HepG2 (cell line): ENCODE data around the gene SMNDC1. TPM values are rescaled to one million over a fixed set of nuclear protein-coding genes. Genes with fewer than 3 reads are reported as not detected.

Experiments used
- ATAC-seq: fragments of 200-7000 bp; cut with Tn5 transposase; 3 replicates; pipeline ENCODE4 v1.9.1; 2020; ENCODE audit warnings: mild to moderate bottlenecking, moderate library complexity
- BruUV-seq: library from RNA; stranded (reverse); fragments of 400-500 nt; replicated peaks from 2 replicates; lab custom pipeline; 2021; lab: Mats Ljungman, UMichigan
- CTCF ChIA-PET: fragments of 300-600 bp; formaldehyde crosslinking; extraction: SDS; loops from one replicate; lab custom pipeline; 2021; ENCODE audit warnings: low total read pairs, inconsistent platforms, low intra/inter-chr PET ratio; lab: Yijun Ruan, JAX
- POLR2A ChIA-PET: fragments of 350-600 bp; sonication (Branson Sonifier 250); formaldehyde crosslinking; loops from one replicate; lab custom pipeline; 2020; ENCODE audit warnings: antibody characterized with exemption, inconsistent platforms; lab: Yijun Ruan, JAX
- DNase-seq: peaks from one replicate; pipeline ENCODE4 v3.0.0-alpha.2; 2015; ENCODE audit warnings: low spot score
- FAIRE-seq: peaks from 3 replicates; lab custom pipeline; 2011; peaks lifted over from hg19 to GRCh38; lab: Jason Lieb, UNC
- H2AFZ ChIP-seq: one replicate; pipeline ENCODE4 v1.6.1; 2011; ENCODE audit warnings: low read length, inconsistent platforms
- H3K27ac ChIP-seq: fragments of 300-600 bp; 3 replicates; pipeline ENCODE4 v1.8.0; 2011; ENCODE audit warnings: mixed run types, mild to moderate bottlenecking, mixed read lengths, low read length, inconsistent platforms; ENCODE audit not compliant: insufficient read depth; ENCODE audit errors: extremely low read length
- H3K27me3 ChIP-seq, 2 experiments: fragments of 200-600 bp in 1 of 2; 2 replicates in 1 of 2; 3 replicates in 1 of 2; pipeline versions ENCODE4 v1.6.0 to v1.8.0; 2011; ENCODE audit warnings: low read length in 2 of 2, mild to moderate bottlenecking in 2 of 2, moderate library complexity in 2 of 2, inconsistent platforms in 1 of 2; ENCODE audit not compliant: insufficient read depth in 2 of 2, control insufficient read depth in 1 of 2
- H3K36me3 ChIP-seq, 2 experiments: fragments of 200-600 bp in 1 of 2; replicated peaks in 1 of 2; 2 replicates in 1 of 2; 3 replicates in 1 of 2; pipeline versions ENCODE4 v1.5.1 to v1.8.0; 2011; ENCODE audit warnings: low read length in 2 of 2, inconsistent platforms in 1 of 2; ENCODE audit not compliant: insufficient read depth in 2 of 2, control insufficient read depth in 1 of 2
- H3K4me1 ChIP-seq: 2 replicates; pipeline ENCODE4 v1.5.1; 2012; ENCODE audit warnings: low read length, inconsistent platforms; ENCODE audit not compliant: insufficient read depth
- H3K4me2 ChIP-seq: 2 replicates; pipeline ENCODE4 v1.6.0; 2011; ENCODE audit warnings: low read depth, low read length, inconsistent platforms
- H3K4me3 ChIP-seq, 3 experiments: fragments of 200-600 bp in 1 of 3; sonication (generic), shearing (Covaris generic) in 1 of 3; replicated peaks in 1 of 3; 2 replicates each; pipeline ENCODE4 v1.5.1; 2011 to 2016; ENCODE audit warnings: low read length in 3 of 3, inconsistent platforms in 2 of 3, low read depth in 2 of 3, mild to moderate bottlenecking in 2 of 3, control low read depth in 1 of 3, mixed read lengths in 1 of 3; ENCODE audit not compliant: insufficient read depth in 1 of 3
- H3K79me2 ChIP-seq: one replicate; pipeline ENCODE4 v1.6.1; 2011; ENCODE audit warnings: low read length, inconsistent platforms; ENCODE audit not compliant: insufficient read depth
- H3K9ac ChIP-seq: 2 replicates; pipeline ENCODE4 v1.6.0; 2011; ENCODE audit warnings: mild to moderate bottlenecking, low read depth, low read length, inconsistent platforms; ENCODE audit not compliant: insufficient read depth
- H3K9me3 ChIP-seq: 2 replicates; pipeline ENCODE4 v1.5.1; 2012; ENCODE audit warnings: mild to moderate bottlenecking, low read length
- H4K20me1 ChIP-seq: 2 replicates; pipeline ENCODE4 v1.6.0; 2011; ENCODE audit warnings: inconsistent platforms, mild to moderate bottlenecking, low read length, moderate library complexity; ENCODE audit not compliant: insufficient read depth
- CCAR2 ChIP-seq: fragments of 200-400 bp; formaldehyde crosslinking; optimal IDR thresholded peaks from 2 replicates; pipeline ENCODE3; 2018; ENCODE audit warnings: low read depth, mild to moderate bottlenecking, low read length, moderate library complexity
- DNMT3B ChIP-seq: conservative IDR thresholded peaks from 2 replicates; pipeline ENCODE4 v1.6.1; 2016; ENCODE audit warnings: missing biosample characterization, control low read depth
- FOXK2 ChIP-seq: fragments of 450-650 bp; IDR thresholded peaks from 2 replicates; pipeline ENCODE4 v1.6.1; 2016
- GATA4 ChIP-seq: sonication (generic); IDR thresholded peaks from 2 replicates; pipeline ENCODE4 v1.6.1; 2016; ENCODE audit warnings: antibody characterized with exemption, low read depth, borderline replicate concordance
- HMG20A ChIP-seq: IDR thresholded peaks from 2 replicates; pipeline ENCODE4 v1.6.1; 2016; ENCODE audit warnings: borderline replicate concordance
- HOXD1 ChIP-seq: sonication (generic); formaldehyde crosslinking; IDR thresholded peaks from 2 replicates; pipeline ENCODE4 v1.5.0; 2020; ENCODE audit warnings: missing genetic modification reagents
- KDM4B ChIP-seq: sonication (generic); formaldehyde crosslinking; IDR thresholded peaks from 2 replicates; pipeline ENCODE4 v1.4.0; 2020; ENCODE audit warnings: missing genetic modification reagents
- NFKBIZ ChIP-seq: IDR thresholded peaks from 2 replicates; pipeline ENCODE4 v1.6.1; 2018; ENCODE audit warnings: missing genetic modification reagents, missing compliant biosample characterization
- NRL ChIP-seq: sonication (generic); formaldehyde crosslinking; IDR thresholded peaks from 2 replicates; pipeline ENCODE4 v1.5.0; 2020; ENCODE audit warnings: missing genetic modification reagents, mild to moderate bottlenecking, moderate library complexity, borderline replicate concordance
- RFX3 ChIP-seq: IDR thresholded peaks from 2 replicates; pipeline ENCODE4 v1.6.1; 2016; ENCODE audit warnings: missing biosample characterization, missing genetic modification reagents
- TBL1XR1 ChIP-seq: fragments of 150-350 bp; IDR thresholded peaks from 2 replicates; pipeline ENCODE4 v1.6.1; 2014; ENCODE audit warnings: borderline replicate concordance, low read length; ENCODE audit not compliant: partially characterized antibody
- ZNF101 ChIP-seq: sonication (generic); formaldehyde crosslinking; IDR thresholded peaks from 2 replicates; pipeline ENCODE4 v1.4.0; 2020; ENCODE audit warnings: mild to moderate bottlenecking, low read depth, missing genetic modification reagents, borderline replicate concordance
- ZNF274 ChIP-seq: sonication (generic); formaldehyde crosslinking; IDR thresholded peaks from 2 replicates; pipeline ENCODE4 v1.5.1; 2020; ENCODE audit warnings: mild to moderate bottlenecking, missing genetic modification reagents
- ZNF383 ChIP-seq: sonication (generic); formaldehyde crosslinking; IDR thresholded peaks from 2 replicates; pipeline ENCODE4 v1.4.0; 2020; ENCODE audit warnings: missing genetic modification reagents, mild to moderate bottlenecking, borderline replicate concordance
- ZNF562 ChIP-seq: sonication (generic); formaldehyde crosslinking; IDR thresholded peaks from 2 replicates; pipeline ENCODE4 v1.8.0; 2022; ENCODE audit warnings: missing genetic modification reagents, borderline replicate concordance
- ZNF569 ChIP-seq: sonication (generic); formaldehyde crosslinking; IDR thresholded peaks from 2 replicates; pipeline ENCODE4 v1.5.0; 2020; ENCODE audit warnings: mild to moderate bottlenecking, missing genetic modification reagents, moderate library complexity, borderline replicate concordance
- ZNF75D ChIP-seq: sonication (generic); formaldehyde crosslinking; IDR thresholded peaks from 2 replicates; pipeline ENCODE4 v1.8.1; 2023; ENCODE audit warnings: missing genetic modification reagents, mild to moderate bottlenecking, borderline replicate concordance
- ZNF816 ChIP-seq: sonication (generic); formaldehyde crosslinking; IDR thresholded peaks from 2 replicates; pipeline ENCODE4 v1.8.0; 2022; ENCODE audit warnings: missing genetic modification reagents, mild to moderate bottlenecking, borderline replicate concordance
- ZNF883 ChIP-seq: sonication (generic); formaldehyde crosslinking; IDR thresholded peaks from 2 replicates; pipeline ENCODE4 v1.5.1; 2020; ENCODE audit warnings: mild to moderate bottlenecking, missing genetic modification reagents; ENCODE audit errors: not compliant biosample characterization
- WGBS: methylation state at CpG from one replicate; pipeline ENCODE4 v1.1.6; 2017; ENCODE audit warnings: low lambda C conversion rate; 5-methylcytosine and 5-hydroxymethylcytosine counted together
- in situ Hi-C: cut with HindIII; loops from 2 replicates; pipeline ENCODE4 v1.10.0; 2017; ENCODE audit warnings: low pct_unique_long_range_greater_than_20kb; ENCODE audit not compliant: extremely low pct_ligation_motif_present
- intact Hi-C: fragments of 100-400 bp; cut with micrococcal nuclease; formaldehyde crosslinking; loops from one replicate; pipeline ENCODE4 v1.10.0; 2022; ENCODE audit not compliant: unreplicated experiment
- polyA plus RNA-seq, 8 experiments: library from polyadenylated mRNA; depleted of rRNA in 3 of 8; stranded (reverse) in 7 of 8; unstranded in 1 of 8; fragments of >200 nt; fragmentation: Illumina TruSeq in 4 of 8; extraction: Trizol in 4 of 8; gene quantifications; 2 replicates each; pipeline versions ENCODE4 v1.2.1 to v1.2.3, GENCODE V29; 2011 to 2016; ENCODE audit warnings: low read depth in 4 of 8, missing spikeins in 1 of 8, mixed read lengths in 1 of 8; ENCODE audit not compliant: insufficient read depth in 1 of 8
- total RNA-seq, 5 experiments: library from RNA; depleted of rRNA; stranded (reverse); fragments of >200 nt; fragmentation: Illumina TruSeq; extraction: Trizol; gene quantifications; 2 replicates each; pipeline ENCODE4 v1.2.3, GENCODE V29; 2016; ENCODE audit warnings: low read depth in 1 of 5
- TF ChIP-seq, protein P1 (sequence below): IDR thresholded peaks from 2 replicates; pipeline ENCODE4 v1.6.1; 2012; ENCODE audit warnings: inconsistent platforms

The SMNDC1 gene
- total and polyA plus RNA-seq, 2 of the 13 experiments (the other 11 are each of a cell fraction or from before 2014, with no cell fraction given), result 7.8 to 8.9 TPM

- Histone ChIP-seq H3K4me1 (no peaks in the 10 kb centered on the region), H3K9ac (no peak overlapping the region)
- in situ Hi-C loops, result no loop called here
- TF ChIP-seq ZNF101 (CRISPR knock-in tag), result no peak
- no peak for TF ChIP-seq HMG20A
- no peak for TF ChIP-seq ZNF883 (CRISPR knock-in tag)
- TF ChIP-seq, protein P1, sequence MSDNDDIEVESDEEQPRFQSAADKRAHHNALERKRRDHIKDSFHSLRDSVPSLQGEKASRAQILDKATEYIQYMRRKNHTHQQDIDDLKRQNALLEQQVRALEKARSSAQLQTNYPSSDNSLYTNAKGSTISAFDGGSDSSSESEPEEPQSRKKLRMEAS, result no peak
- TF ChIP-seq GATA4, result no peak
- TF ChIP-seq TBL1XR1, result no peak
- no peak for TF ChIP-seq NFKBIZ (CRISPR knock-in tag)
- TF ChIP-seq ZNF274 (CRISPR knock-in tag), result no peak
- TF ChIP-seq ZNF383 (CRISPR knock-in tag), result no peak
- TF ChIP-seq ZNF816 (CRISPR knock-in tag), result no peak
- no peak for TF ChIP-seq KDM4B
- TF ChIP-seq ZNF562 (CRISPR knock-in tag), result no peak
- no peak for TF ChIP-seq ZNF569
- no peak for TF ChIP-seq HOXD1 (CRISPR knock-in tag)
- TF ChIP-seq FOXK2, result no peak
- no peak for TF ChIP-seq DNMT3B (CRISPR knock-in tag)
- no peak for TF ChIP-seq CCAR2
- TF ChIP-seq NRL, result no peak
- TF ChIP-seq ZNF75D (CRISPR knock-in tag), result no peak
- TF ChIP-seq RFX3 (CRISPR knock-in tag), result no peak
- TF ChIP-seq, all 625 proteins: peak for 0
- Histone ChIP-seq H3K4me3 (no peak overlapping the region), H3K9me3 (no peaks in the 10 kb centered on the region), H3K79me2 (no peaks in the 10 kb centered on the region), H3K4me2 (no peak overlapping the region), H4K20me1 (no peaks in the 10 kb centered on the region), H3K36me3 (no peaks in the 10 kb centered on the region), H3K27me3 (peaks cover 0 to 15% of the 10 kb centered on the region in 2 experiments; a peak in 3 of 5 replicates), H2AFZ (no peak overlapping the region), H3K27ac (no peak overlapping the region)
- no TSS peak for BruUV-seq
- WGBS, result 51% methylated on average over 6 of the region's 6 CpGs
- CTCF ChIA-PET, result no interaction called here
- FAIRE-seq (no peak), DNase-seq (no peak), ATAC-seq (no peak)
- intact Hi-C loops, result no loop called here
- POLR2A ChIA-PET, result no interaction called here
Measured at GRCh38 chr10:110330675-110331074, 26.0 kb upstream of the SMNDC1 start.
